Embryonic facial prominence (tissue), 1 donor: ENCODE measurements around the gene CD3E.

Experiments used
- DNase-seq: peaks from one replicate; pipeline ENCODE4 v3.0.0-alpha.2; 2016; ENCODE audit errors: extremely low spot score

The CD3E gene

DNA sequence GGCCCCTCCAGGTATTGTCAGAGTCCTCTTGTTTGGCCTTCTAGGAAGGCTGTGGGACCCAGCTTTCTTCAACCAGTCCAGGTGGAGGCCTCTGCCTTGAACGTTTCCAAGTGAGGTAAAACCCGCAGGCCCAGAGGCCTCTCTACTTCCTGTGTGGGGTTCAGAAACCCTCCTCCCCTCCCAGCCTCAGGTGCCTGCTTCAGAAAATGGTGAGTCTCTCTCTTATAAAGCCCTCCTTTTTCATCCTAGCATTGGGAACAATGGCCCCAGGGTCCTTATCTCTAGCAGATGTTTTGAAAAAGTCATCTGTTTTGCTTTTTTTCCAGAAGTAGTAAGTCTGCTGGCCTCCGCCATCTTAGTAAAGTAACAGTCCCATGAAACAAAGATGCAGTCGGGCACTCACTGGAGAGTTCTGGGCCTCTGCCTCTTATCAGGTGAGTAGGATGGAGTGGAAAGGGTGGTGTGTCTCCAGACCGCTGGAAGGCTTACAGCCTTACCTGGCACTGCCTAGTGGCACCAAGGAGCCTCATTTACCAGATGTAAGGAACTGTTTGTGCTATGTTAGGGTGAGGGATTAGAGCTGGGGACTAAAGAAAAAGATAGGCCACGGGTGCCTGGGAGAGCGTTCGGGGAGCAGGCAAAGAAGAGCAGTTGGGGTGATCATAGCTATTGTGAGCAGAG, at the start of gene CD3E:
TSS of gene CD3E (plus strand) at position 163 of the 681 bp plus-strand sequence. CDS start at position 386, 223 bp downstream.
- no peak for DNase-seq

- DNase-seq, result no peak
Measured at GRCh38 chr11:118258410-118258809, 46.1 kb upstream of the CD3E start.

- DNase-seq, result no peak
Measured at GRCh38 chr11:118259138-118259537, 45.4 kb upstream of the CD3E start.

- DNase-seq, result no peak
Measured at GRCh38 chr11:118260353-118260752, 44.2 kb upstream of the CD3E start.

DNA sequence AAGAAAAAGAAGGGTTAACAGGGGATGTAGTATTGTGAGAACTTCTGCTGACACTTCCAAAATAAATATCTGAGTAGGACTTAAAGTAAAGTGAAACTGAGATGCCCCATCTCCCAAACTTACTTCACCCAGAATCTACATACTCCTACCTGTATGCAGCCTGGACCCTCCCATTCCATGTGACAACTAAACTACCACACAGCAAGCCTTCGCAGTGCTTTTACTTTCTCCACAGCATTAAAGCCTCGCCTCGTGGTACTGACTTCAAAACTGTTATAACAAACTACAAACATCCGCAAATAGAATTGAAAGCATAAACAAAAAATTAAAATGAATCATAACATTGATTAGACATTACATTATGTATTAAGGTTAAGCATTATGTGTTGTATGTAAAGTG, 41.4 kb upstream of the CD3E start:
- DNase-seq, result no peak

GRCh38 chr11:118263695-118264568, 40.6 kb upstream of the CD3E start, which contains the start of gene MPZL2:
MPZL2 (minus strand) TSS chr11:118264297; CDS start chr11:118264153, 144 bp downstream.
- peak; percentile 25 for DNase-seq

DNA sequence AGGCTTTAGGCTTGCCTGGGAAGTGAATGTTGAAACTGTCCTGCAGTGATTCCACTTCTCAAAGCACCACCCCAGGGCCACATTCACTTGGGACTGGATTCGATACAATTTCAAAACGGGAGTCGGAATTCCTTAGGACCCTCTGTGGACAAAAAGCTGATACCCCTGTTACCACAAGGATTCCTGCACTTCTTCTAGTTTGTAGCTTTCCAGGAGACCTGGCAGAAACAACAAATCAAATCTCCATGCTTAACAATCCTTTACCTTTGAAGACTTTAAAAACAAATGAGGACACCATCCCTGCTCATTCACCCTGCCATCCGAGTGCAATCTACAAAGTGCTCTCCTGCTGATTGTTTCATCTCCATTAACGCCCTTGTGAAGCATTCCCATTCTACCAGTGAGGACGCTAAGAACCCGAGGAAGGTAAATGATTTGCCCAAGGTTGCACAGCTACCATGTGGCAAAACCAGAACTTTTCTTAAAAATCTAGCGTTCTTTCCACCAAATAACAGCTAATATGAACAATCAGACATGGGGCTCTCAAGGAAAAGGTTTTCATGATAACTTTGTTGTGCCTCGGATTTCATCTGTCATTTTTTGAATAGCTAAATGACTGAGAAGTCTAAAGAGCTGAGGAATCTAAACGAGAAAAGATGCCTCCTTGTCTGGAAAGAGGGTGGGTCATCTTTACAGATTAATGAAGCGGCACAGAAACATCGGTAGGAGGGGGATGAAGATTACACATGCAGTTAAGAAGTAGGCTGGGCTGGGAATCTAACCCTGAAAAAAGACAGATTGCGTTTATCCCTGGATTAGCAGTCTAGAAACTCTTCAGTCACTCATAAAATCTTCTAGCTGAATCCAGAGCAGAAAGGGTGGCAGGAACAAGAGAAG, 39.7 kb upstream of the CD3E start:
- DNase-seq, result no peak

DNA sequence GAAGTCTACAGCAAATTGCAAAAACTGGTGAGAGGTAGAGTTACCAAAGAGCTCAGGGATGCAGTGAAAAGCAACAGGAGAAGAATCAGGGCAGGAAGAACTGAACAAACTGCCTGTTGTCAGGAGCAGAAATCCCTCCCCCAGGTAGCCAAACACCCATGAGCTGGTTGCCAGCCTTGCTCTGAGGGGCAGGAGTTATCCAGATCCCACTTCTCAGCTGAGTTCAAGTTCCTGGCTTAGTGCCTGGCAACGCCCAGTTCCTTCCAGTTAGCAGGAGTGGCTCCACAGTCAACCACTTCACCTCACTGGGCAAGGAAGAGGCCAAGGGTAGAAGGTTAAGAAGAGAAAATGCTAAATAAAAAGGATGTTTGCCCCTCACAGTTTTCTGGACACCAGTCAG, 38.6 kb upstream of the CD3E start:
- no peak for DNase-seq

DNA sequence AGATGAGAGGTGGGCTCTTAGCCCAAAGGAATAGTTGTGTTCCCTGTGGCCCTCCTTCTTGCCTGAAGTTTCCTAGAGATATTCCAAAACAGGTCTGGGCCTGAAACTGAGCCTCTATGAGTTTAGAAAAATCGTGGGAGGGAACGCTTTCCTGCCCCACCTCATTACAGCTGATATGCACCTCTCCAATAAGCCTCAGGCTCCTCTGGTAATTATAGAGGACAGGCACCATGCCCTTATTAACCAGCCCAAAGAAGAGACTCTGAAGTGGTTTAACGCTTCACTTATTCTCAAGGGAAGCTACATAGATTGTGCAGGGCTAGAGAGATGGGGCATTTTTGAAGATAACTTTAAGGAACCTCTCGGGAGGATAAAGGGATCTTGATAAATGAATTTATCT, 37.0 kb upstream of the CD3E start:
- DNase-seq, result no peak

DNA sequence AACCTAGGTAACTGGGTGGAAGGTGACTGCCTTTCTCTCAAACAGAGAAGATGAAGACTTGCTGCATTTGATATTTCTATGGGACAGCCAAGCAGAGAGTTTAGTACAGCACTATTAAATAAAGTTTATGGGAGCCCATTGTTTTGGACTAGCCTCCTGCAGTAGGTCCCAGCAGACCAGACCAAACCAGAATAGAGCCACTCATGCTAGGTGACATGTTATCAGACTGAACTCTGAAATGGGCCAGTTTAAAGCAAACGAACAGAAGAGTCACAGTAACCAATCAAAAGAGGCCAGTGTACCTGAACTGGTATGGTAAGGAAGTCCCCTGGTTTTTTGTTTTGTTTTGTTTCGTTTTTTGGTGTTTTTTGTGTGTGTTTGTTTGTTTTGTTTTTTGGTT, 32.5 kb upstream of the CD3E start:
- no peak for DNase-seq

DNA sequence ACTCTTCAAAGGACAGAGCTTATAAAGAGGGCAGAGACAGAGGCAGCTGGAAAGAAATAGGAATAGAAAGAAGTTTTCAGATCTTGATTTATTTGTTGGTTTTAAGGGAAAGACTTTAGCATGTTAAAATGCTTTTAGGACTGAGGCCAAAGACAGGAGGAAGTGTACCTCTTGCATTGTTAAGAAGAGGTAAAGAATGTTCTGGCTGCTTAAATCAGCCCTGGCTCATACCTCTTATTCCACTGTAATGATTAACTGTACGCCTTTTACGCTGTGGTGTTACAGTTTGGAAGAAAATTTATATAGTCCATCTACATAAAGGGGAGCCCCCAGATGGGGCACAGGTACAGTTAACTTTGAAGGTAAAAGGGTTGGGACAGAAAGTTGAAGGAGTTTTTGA, 30.3 kb upstream of the CD3E start:
- no peak for DNase-seq

DNA sequence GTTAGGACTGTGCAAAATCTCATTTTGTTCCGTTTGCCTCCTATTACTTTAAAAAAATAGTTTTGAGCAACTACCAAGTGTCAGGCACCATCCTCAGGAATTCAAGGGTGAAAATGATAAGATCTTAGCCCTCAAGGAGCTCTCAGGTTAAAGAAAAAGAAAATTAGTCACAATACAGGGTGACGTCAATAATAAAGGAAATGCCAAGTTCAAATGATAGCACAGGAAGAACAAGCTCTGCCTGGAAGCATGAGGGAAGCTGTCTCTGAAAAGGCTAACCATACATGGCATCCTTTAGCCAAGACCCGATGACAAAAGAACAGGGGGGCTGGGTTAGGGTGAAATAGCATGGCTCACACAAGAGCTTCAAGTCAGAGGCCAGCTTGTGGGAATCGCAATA, 29.4 kb upstream of the CD3E start:
- DNase-seq, result no peak

- DNase-seq, result no peak
Measured at GRCh38 chr11:118276422-118276821, 28.1 kb upstream of the CD3E start.

DNA sequence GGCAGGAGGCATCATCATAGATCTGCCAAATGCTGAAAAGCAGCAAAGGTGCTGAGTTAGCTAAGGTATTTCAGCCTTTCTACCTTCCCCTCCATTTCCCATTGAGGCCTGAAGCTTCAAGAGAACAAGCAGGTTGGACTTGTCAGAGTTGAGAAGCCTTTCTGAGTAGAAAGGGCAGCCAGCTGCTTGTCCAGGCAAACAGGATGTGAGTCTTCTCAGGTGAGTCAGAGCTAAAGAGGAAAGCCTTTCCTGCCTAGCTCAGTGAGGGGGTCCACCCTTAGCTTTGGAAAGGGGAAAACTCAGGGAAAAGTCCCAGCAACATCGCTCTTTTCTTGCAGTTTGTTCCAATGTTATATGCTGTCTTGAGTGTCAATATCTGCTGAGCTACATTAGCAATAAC, 27.2 kb upstream of the CD3E start:
- DNase-seq, result no peak

- no peak for DNase-seq
Measured at GRCh38 chr11:118281284-118281683, 23.2 kb upstream of the CD3E start.

GRCh38 chr11:118282606-118283005, 21.9 kb upstream of the CD3E start:
- no peak for DNase-seq

GRCh38 chr11:118283037-118283636, 21.4 kb upstream of the CD3E start:
- no peak for DNase-seq

DNA sequence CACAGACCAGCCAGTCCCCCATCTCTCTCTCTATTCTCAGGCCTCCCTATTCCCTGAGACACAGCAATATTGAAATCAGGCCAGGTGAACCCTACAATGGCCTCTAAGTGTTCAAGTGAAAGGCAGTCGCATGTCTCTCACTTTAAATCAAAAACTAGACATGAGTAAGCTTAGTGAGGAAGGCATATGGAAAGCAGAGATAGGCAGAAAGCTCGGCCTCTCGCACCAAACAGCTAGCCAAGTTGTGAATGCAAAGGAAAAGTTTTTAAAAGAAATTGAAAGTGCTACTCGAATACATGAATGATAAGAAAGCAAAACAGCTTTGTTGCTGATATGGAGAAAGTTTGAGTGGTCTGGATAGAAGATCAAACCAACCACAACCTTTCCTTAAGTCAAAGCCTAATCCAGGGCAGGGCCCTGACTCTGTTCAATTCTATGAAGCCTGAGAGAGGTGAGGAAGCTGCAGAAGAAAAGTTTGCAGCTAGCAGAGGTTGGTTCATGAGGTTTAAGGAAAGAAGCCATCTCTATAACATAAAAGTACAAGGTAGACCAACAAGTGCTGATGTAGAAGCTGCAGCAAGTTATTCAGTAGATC, 20.7 kb upstream of the CD3E start:
- DNase-seq, result no peak

GRCh38 chr11:118286545-118286944, 18.0 kb upstream of the CD3E start:
- DNase-seq, result no peak

DNA sequence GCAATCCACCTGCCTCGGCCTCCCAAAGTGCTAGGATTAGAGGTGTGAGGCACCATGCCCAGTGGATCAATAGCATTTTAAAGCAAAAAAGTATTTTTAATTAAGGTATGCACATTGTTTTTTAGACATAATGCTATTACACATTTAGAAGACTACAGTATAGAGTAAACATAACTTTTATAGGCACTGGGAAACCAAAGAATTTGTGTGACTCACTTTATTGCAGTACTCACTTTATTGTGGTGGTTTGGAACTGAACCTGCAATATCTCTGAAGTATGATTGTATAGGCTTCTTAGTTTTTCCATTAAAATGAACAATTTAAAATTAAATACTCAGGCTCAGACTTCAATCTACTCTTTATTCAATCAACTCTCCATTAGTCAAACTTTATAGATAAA, 17.5 kb upstream of the CD3E start:
- no peak for DNase-seq

DNA sequence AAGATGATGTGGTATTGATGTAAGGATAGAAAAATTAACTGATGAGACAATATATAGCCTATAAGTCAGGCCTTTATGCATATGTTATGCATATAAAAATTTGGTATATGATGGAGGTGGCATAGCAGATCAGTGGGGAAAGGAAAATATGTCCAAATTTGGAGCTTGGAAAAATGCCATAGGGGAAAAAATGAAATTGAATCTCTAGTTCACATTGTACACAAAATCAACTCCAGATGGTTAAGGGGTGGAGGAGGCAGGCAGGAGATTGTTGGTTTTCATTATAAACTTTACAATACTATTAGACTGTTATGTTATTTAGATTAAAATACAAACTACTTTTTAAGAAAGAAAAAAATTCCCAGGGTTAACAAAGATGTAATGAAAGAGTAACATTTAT, 15.1 kb upstream of the CD3E start:
- DNase-seq, result peak; percentile 69
